Raji (cell line): Measurements from ENCODE around the gene DNAAF6.

Experiments used
- POLR2A ChIP-seq: IDR thresholded peaks from 2 replicates; pipeline ENCODE4 v1.6.1; 2011; ENCODE audit warnings: low read depth, low read length, control low read depth; ENCODE audit not compliant: insufficient read depth

Gene DNAAF6

DNA sequence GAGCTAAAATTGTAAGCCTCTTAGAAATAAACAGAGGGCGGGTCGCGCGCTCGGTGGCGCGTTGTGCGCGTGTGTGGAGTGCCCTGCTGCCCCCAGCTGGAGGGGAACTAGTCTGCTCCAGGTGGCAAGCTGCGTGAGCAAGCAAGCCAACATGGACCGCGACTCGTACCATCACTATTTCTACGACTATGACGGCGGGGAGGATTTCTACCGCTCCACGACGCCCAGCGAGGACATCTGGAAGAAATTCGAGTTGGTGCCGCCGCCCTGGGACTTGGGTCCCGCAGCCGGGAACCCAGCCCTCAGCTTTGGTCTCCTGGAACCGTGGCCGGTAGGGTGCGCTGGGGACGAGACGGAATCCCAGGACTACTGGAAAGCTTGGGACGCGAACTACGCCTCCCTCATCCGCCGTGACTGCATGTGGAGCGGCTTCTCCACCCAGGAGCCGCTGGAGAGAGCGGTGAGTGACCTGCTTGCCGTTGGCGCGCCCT, 66.1 kb downstream of the DNAAF6 start:
- no peak for TF ChIP-seq POLR2A

DNA sequence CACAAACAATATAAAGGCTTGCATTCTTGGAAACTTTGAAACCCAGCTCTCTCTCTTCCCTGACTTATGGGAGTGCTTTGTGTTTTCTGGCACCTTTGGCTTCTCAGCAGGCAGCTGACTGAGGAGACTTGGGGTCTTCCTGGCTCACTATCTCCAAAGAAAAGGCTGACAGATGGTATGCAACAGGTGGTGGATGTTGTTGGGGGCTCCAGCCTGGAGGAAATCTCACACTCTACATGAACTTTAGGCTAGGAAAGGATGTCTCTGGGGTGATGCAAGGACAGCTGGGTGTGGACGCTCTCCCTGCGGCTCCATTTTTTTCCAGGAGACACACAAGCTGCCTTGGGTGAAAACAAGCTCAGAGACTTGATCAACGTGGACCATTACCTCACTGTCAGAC, 67.4 kb downstream of the DNAAF6 start:
- TF ChIP-seq POLR2A = no peak

DNA sequence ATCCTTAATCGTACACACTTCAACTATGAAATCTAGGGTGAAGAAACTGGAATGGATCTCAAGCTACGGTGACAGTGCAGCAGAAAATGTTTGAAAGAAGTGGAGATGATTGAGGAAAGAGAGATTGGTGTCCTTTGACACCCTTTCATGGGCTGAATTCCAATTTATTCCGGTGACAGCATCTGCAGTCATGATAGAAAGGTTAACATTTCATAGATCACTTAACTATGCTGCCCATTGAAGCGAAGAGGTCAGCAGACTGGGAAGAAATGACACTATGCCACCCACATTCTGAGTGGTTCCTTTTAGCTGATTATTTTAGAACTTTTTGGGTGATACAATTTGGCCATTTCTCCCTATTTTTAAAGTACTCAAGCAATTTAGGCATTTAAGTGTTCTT, 82.3 kb downstream of the DNAAF6 start:
- no peak for TF ChIP-seq POLR2A

DNA sequence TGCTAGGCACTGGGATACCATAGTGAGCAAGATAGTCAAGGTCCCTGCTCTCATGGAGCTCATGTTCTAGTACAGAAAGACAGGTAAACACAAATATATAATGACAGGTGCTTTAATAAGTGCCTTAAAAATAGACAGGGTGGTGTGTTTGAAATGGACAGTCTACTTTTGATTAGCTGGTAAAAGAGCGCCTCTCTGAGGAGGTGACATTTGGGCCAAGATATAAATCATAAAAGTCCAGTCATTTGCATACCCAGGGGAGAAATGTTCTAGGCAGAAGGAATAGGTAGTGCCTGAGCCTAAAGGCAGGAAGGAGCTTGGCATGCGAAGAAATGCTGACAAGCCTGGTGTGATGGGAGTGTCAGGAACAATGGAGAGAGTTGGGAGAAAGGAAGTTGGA, 83.6 kb downstream of the DNAAF6 start:
- no peak for TF ChIP-seq POLR2A

DNA sequence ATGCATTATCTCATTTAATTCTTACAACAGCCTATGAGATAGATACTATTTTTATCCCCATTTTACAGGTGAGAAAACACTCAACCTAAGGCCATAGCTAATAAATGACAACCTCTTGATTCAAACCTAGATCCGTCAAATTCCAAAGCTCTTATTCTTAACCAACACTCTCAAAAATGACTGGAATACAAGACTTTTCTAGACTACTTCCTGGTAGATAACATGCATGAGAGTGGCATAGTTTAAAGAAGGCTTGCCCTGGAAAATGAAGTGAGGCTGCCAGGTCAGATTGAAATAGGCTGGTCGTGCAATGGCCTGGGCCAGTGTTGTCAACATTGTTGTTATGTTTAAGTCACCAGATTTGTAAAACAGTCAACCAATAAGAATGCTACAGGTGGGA, 86.6 kb downstream of the DNAAF6 start:
- no peak for TF ChIP-seq POLR2A
